GM10248 (cell line): Measurements from ENCODE around the gene DLK1.

Source experiments
- CTCF ChIA-PET: fragments of 300-600 bp; sonication (Branson Sonifier 250); formaldehyde crosslinking; extraction: SDS; loops from one replicate; lab custom pipeline; 2021; ENCODE audit warnings: antibody characterized with exemption; lab: Yijun Ruan, JAX
- POLR2A ChIA-PET: fragments of 350-650 bp; sonication (Branson Sonifier 250); formaldehyde crosslinking; extraction: SDS; loops from one replicate; lab custom pipeline; 2020; ENCODE audit warnings: antibody characterized with exemption; lab: Yijun Ruan, JAX
- DNase-seq: peaks from one replicate; pipeline ENCODE4 v3.0.0; 2012; ENCODE audit errors: extremely low spot score
- TF ChIP-seq, protein P1 (sequence below): IDR thresholded peaks from 2 replicates; pipeline ENCODE4 v1.5.1; 2012; ENCODE audit warnings: mild to moderate bottlenecking, low read depth; ENCODE audit errors: extremely low read depth, missing control alignments, control extremely low read depth

The DLK1 gene

DNA sequence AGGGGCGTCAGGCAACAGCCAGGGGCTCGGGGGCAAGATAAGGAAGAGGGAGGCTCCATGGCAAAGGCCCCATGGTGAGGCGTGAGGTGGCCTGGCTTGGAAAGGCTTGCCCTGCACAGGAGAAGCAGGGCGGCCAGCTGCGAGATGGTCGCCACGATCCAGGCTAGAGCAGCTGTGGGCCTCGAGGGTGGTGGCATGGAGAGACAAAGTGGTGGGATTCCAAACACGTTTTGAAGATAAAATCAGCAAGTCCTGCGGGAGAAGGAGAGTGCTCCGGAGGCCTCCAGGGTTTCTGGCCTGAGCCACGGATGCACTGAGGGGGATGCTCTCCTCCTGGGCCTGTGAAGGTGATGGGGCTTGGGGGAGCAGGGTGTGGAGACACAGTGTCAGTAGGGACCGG lies 20.5 kb upstream of the DLK1 start:
- CTCF ChIA-PET, result no interaction called here
- TF ChIP-seq, protein P1, sequence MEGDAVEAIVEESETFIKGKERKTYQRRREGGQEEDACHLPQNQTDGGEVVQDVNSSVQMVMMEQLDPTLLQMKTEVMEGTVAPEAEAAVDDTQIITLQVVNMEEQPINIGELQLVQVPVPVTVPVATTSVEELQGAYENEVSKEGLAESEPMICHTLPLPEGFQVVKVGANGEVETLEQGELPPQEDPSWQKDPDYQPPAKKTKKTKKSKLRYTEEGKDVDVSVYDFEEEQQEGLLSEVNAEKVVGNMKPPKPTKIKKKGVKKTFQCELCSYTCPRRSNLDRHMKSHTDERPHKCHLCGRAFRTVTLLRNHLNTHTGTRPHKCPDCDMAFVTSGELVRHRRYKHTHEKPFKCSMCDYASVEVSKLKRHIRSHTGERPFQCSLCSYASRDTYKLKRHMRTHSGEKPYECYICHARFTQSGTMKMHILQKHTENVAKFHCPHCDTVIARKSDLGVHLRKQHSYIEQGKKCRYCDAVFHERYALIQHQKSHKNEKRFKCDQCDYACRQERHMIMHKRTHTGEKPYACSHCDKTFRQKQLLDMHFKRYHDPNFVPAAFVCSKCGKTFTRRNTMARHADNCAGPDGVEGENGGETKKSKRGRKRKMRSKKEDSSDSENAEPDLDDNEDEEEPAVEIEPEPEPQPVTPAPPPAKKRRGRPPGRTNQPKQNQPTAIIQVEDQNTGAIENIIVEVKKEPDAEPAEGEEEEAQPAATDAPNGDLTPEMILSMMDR, result no peak
- POLR2A ChIA-PET, result no interaction called here
- DNase-seq, result no peak

DNA sequence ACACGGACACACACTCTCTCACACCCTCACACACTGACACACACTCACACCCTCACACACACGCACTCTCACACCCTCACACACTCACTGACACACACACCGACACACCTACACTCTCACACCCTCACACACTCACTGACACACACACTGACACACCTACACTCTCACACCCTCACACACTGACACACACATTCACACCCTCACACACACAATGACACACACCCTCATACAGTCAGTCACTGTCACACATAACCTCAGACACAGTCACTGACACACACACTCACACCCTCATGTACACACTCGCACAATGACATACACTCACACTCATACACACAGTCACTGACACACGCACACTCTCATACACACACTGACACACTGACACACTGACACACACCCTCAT lies 19.8 kb upstream of the DLK1 start:
- POLR2A ChIA-PET, result no interaction called here
- TF ChIP-seq, protein P1, result no peak
- DNase-seq, result no peak
- CTCF ChIA-PET, result no interaction called here

DNA sequence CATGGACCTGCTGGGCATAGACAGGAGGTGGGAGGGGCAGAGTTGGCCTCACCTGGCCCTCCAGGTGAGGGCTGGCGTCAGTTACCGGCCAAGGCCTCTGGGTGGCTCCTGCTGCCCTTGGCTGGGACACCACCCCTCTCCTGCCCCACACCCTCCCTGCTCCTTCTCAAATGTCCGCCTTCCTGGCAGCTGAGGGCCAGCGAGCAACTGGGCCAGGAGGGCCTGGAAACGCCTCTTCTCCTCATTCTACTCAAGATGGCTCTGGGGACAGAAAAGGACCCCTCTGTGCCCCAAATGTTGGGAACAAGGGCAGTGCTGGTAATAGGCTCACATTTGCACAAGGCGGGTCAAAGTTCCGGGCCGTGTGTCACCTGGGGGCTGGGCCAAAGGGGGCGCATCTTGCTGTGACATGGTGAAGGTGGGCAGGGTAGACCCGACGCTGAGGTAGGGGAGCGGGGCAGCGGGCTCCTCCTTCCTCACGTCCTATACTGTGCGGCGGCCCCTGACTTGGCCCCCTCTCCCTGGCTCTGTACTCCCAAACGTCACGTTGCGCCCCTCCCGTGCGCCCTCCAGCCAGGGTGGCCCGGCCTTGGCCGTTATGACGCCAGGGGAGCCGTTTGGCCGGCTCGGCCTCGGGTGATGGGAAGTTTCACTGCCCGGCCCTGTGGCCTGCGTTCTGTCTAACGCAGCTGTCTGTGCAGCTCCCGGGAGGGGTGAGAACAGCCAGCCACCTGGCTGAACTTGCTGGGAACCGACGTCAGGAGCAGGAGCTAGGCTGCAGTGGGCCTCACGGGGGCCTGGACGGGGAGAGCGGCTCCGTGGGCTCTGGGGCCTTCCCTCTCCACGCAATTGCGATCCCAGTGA lies 18.0 kb upstream of the DLK1 start:
- no peak for DNase-seq
- CTCF ChIA-PET, result no interaction called here
- POLR2A ChIA-PET, result no interaction called here

DNA sequence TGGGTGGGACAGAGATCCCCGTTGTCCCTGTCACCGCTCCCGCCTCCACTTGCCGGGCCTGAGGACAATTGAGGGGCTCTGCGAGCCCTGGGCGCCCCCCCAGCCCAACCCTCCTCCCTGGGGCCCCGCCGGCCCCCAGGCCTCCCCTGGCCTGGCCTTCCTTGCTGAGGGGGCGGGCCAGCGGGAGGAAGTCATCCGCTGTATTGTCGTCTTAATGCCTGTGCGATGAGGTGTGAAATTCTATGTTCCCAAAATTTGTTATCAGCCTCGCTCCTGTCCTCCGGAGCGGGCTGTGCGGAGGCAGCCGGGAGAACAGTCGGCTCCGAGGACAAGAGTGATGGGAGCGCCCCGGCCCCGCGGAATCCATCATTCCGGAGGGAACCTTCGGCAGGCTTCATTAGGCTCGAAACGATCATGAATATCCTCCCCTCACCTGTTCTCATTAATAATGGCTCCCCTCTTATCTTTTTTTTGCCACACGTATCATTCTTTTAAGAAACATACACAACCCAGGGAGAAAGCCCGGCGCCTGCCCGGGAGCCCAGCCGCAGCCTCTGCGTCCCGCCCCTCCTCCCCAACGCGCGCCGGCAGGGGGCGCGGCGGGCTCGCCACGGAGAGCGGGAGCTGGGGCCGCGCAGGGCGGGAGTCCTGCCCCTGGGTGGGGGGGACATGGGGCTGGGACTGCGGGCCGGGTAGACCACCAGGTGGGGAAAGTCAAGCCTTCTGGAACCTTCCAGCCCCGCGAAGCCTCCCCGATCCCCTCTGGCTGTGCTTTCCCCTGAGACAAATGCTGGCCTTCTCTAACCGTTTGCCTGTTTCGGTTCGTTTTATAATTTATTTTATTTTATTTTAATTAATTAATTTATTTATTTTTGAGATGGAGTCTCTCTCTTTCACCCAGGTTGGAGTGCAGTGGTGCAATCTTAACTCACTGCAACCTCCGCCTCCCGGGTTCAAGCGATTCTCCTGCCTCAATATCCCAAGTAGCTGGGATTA lies 17.1 kb upstream of the DLK1 start:
- no peak for DNase-seq
- POLR2A ChIA-PET, result no interaction called here
- CTCF ChIA-PET, result interaction anchor here (0.6 to 2.6 kb wide), 2 partner anchors 9 to 10 kb away, joined by 3 to 9 read pairs; no protein-coding TSS in a partner anchor
- TF ChIP-seq, protein P1, result peak; percentile 27

More for the DNA sequence above, 18.0 kb upstream of the DLK1 start:
- TF ChIP-seq, protein P1, result no peak

DNA sequence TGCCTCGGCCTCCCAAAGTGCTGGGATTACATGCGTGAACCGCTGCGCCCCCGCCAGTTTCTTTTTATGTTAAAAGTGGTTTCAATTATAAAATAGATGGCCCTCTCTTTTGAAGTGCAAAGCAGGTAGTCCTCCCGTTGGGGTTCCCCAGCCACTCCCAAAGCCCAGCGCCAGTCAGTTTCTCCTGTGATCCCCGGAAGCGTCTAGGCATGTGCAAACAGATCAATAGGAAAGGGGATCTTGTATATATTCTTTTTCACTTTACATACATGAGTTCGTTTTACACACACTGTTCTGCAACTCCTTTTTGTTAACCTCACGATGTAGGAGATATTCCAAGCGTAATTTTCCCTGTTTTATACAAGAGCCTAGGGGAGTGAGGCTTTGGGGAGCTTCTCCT lies 16.3 kb upstream of the DLK1 start:
- CTCF ChIA-PET, result interaction anchor here (0.6 to 2.6 kb wide), 2 partner anchors 8 to 10 kb away, joined by 3 to 9 read pairs; no protein-coding TSS in a partner anchor

More for the DNA sequence above, 16.3 kb upstream of the DLK1 start:
- TF ChIP-seq, protein P1, result no peak
- no peak for DNase-seq
- POLR2A ChIA-PET, result no interaction called here
